Smooth muscle cell (in vitro differentiated cells): ENCODE measurements around the gene MBNL1. TPM values are rescaled to one million over a fixed set of nuclear protein-coding genes. Genes with fewer than 3 reads are reported as not detected.
"Not testable (repeated sequence)": the region's sequence is repeated elsewhere in the genome, so short reads cannot be mapped to it uniquely, and the experiment has no call there.

Source experiments
- DNase-seq: peaks from one replicate; lab custom pipeline; 2025; ENCODE audit not compliant: unreplicated experiment; lab: John Stamatoyannopoulos, UW
- H2AFZ ChIP-seq: fragments of 200-600 bp; sonication (generic); 2 replicates; pipeline ENCODE4 v1.6.0; 2016; ENCODE audit warnings: antibody characterized with exemption, low read depth, mild to moderate bottlenecking
- H3F3A ChIP-seq: fragments of 200-600 bp; sonication (generic); 2 replicates; pipeline ENCODE4 v1.6.0; 2017; ENCODE audit warnings: antibody characterized with exemption, low read depth
- H3K27ac ChIP-seq: fragments of 200-600 bp; sonication (generic); 2 replicates; pipeline ENCODE4 v1.5.1; 2016; ENCODE audit warnings: low read depth, mild to moderate bottlenecking
- H3K27me3 ChIP-seq: fragments of 200-600 bp; sonication (generic); 2 replicates; pipeline ENCODE4 v1.6.1; 2016; ENCODE audit warnings: low read depth, mild to moderate bottlenecking
- H3K36me3 ChIP-seq: fragments of 200-600 bp; sonication (generic); 2 replicates; pipeline ENCODE4 v1.5.1; 2016; ENCODE audit warnings: low read depth
- H3K4me1 ChIP-seq: fragments of 200-600 bp; sonication (generic); 2 replicates; pipeline ENCODE4 v1.5.1; 2016; ENCODE audit warnings: low read depth
- H3K4me2 ChIP-seq: fragments of 200-600 bp; sonication (generic); 2 replicates; pipeline ENCODE4 v1.6.0; 2016; ENCODE audit warnings: mild to moderate bottlenecking
- H3K4me3 ChIP-seq: fragments of 200-600 bp; sonication (generic); 2 replicates; pipeline ENCODE4 v1.5.1; 2016; ENCODE audit warnings: mild to moderate bottlenecking
- H3K79me2 ChIP-seq: fragments of 200-600 bp; sonication (generic); 2 replicates; pipeline ENCODE4 v1.6.0; 2016; ENCODE audit warnings: low read depth, mild to moderate bottlenecking
- H3K9ac ChIP-seq: fragments of 200-600 bp; sonication (generic); 2 replicates; pipeline ENCODE4 v1.6.0; 2016; ENCODE audit warnings: low read depth
- H3K9me3 ChIP-seq: fragments of 200-600 bp; sonication (generic); replicated peaks from 2 replicates; pipeline ENCODE4 v1.5.1; 2016; ENCODE audit warnings: low read depth
- H4K20me1 ChIP-seq: fragments of 200-600 bp; sonication (generic); 2 replicates; pipeline ENCODE4 v1.6.0; 2016; ENCODE audit warnings: low read depth
- WGBS: methylation state at CpG from one replicate; pipeline ENCODE4 v1.1.7; 2016; ENCODE audit warnings: low lambda C conversion rate; 5-methylcytosine and 5-hydroxymethylcytosine counted together
- polyA plus RNA-seq: library from polyadenylated mRNA; unstranded; fragments of >200 nt; fragmentation: Nextera tagmentation; extraction: Ambion mirVana; gene quantifications from 2 replicates; pipeline ENCODE4 v1.2.1, GENCODE V29; 2016
- total RNA-seq: library from RNA; depleted of rRNA; stranded (reverse); fragments of >200 nt; gene quantifications from 2 replicates; pipeline ENCODE4 v1.2.3, GENCODE V29; 2014
- TF ChIP-seq, protein P1 (sequence below): fragments of 200-600 bp; sonication (generic); IDR thresholded peaks from 2 replicates; pipeline ENCODE4 v1.5.1; 2017; ENCODE audit warnings: borderline replicate concordance, mild to moderate bottlenecking, antibody characterized with exemption; ENCODE audit not compliant: insufficient read depth, poor library complexity, severe bottlenecking

Gene MBNL1
- total and polyA plus RNA-seq, 2 experiments from 2014 or later: 19.5 to 128 TPM

DNA sequence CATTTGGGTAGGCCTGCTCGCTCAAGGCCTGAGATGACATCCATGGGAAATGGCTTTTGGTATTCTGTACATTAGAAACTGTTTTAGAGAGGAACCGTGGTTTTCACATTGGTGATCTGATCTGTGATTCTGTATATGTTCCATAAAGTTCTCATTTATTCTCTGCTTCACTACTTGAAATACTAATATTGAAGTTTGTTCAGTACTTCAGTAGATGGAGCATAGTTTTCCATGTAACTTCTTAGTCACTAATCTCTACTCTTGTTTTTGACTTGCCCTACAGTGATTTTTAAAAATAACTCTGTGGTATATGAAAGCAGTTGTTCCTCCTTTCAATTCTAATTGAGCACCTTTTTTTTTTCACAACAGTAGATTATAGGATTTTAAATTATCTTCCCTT is 66.5 kb downstream of the MBNL1 start:
- no peak overlapping the region for H3K4me3 ChIP-seq
- peaks cover 65% of the 10 kb centered on the region for H3K79me2 ChIP-seq
- no peaks in the 10 kb centered on the region for H3K36me3 ChIP-seq
- TF ChIP-seq, protein P1, sequence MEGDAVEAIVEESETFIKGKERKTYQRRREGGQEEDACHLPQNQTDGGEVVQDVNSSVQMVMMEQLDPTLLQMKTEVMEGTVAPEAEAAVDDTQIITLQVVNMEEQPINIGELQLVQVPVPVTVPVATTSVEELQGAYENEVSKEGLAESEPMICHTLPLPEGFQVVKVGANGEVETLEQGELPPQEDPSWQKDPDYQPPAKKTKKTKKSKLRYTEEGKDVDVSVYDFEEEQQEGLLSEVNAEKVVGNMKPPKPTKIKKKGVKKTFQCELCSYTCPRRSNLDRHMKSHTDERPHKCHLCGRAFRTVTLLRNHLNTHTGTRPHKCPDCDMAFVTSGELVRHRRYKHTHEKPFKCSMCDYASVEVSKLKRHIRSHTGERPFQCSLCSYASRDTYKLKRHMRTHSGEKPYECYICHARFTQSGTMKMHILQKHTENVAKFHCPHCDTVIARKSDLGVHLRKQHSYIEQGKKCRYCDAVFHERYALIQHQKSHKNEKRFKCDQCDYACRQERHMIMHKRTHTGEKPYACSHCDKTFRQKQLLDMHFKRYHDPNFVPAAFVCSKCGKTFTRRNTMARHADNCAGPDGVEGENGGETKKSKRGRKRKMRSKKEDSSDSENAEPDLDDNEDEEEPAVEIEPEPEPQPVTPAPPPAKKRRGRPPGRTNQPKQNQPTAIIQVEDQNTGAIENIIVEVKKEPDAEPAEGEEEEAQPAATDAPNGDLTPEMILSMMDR: no peak
- H3K27me3 ChIP-seq: no peaks in the 10 kb centered on the region
- WGBS: 95% methylated on average over 2 of the region's 2 CpGs
- no peak overlapping the region for H3K4me2 ChIP-seq
- peaks cover 63% of the 10 kb centered on the region for H4K20me1 ChIP-seq
- H3K4me1 ChIP-seq: no peaks in the 10 kb centered on the region
- no peak for DNase-seq
- no peak overlapping the region for H2AFZ ChIP-seq
- no peak overlapping the region for H3K27ac ChIP-seq
- no peaks in the 10 kb centered on the region for H3K9me3 ChIP-seq
- H3K9ac ChIP-seq: no peak overlapping the region
- no peaks in the 10 kb centered on the region for H3F3A ChIP-seq

DNA sequence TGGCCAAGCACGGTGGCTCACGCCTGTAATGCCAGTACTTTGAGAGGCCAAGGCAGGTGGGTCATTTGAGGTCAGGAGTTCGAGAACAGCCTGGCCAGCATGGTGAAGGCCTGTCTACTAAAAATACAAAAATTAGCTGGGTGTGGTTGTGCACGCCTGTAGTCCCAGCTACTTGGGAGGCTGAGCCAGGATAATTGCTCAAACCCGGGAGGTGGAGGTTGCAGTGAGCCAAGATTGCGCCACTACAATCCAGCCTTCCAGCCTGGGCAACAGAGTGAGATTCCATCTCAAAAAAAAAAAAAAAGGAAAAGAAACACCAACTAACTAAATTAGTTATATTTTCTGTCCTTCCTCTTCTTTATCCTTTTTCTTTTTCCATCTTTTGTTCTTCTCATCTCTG is 68.6 kb downstream of the MBNL1 start:
- WGBS: 93% methylated on average over 6 of the region's 6 CpGs
- H3K9ac ChIP-seq, H3K9me3 ChIP-seq, H2AFZ ChIP-seq, H3K27ac ChIP-seq, H3K27me3 ChIP-seq, DNase-seq, H3K36me3 ChIP-seq, H3K4me2 ChIP-seq, H3K4me1 ChIP-seq, H3K4me3 ChIP-seq, H3F3A ChIP-seq: not testable (repeated sequence)
- peaks cover 56% of the 10 kb centered on the region for H4K20me1 ChIP-seq
- H3K79me2 ChIP-seq: peaks cover 61% of the 10 kb centered on the region

DNA sequence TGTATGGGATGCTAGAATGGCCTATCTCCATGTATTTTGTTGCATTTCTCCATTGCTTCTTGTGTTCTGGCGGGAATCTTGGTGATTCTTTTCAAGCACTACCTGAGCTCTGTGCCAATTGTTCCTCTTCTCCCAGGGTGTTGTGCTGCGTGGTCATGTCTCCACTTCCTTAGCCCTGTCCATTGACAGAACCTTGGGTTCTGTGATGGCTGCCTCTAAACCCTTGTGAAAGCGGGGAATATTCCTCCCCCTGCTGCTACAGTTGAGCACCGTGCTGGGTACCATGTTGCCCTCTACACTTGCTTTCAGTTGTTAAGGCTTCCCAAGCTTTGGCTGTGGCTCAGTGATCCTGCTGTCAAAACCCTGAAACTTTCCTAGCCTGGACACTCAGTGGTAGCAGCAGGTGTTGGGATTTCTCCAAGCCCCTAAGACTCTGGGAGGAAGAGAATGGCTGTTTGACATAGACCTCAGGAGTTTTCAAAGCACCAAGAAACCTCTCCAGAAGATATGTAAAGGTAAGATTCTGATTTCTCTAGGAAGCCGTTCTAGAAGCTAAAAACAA is 69.5 kb downstream of the MBNL1 start:
- H3K79me2 ChIP-seq: peaks cover 52% of the 10 kb centered on the region
- TF ChIP-seq, protein P1: no peak
- no peak overlapping the region for H3K4me3 ChIP-seq
- peaks cover 57% of the 10 kb centered on the region for H4K20me1 ChIP-seq
- WGBS: 94% methylated on average over 5 of the region's 5 CpGs
- H3K36me3 ChIP-seq: no peaks in the 10 kb centered on the region
- no peaks in the 10 kb centered on the region for H3K4me1 ChIP-seq
- no peaks in the 10 kb centered on the region for H3K27me3 ChIP-seq
- no peaks in the 10 kb centered on the region for H3F3A ChIP-seq
- no peak for DNase-seq
- no peak overlapping the region for H3K9ac ChIP-seq
- no peak overlapping the region for H3K27ac ChIP-seq
- no peak overlapping the region for H3K4me2 ChIP-seq
- H2AFZ ChIP-seq: no peak overlapping the region
- H3K9me3 ChIP-seq: no peaks in the 10 kb centered on the region

DNA sequence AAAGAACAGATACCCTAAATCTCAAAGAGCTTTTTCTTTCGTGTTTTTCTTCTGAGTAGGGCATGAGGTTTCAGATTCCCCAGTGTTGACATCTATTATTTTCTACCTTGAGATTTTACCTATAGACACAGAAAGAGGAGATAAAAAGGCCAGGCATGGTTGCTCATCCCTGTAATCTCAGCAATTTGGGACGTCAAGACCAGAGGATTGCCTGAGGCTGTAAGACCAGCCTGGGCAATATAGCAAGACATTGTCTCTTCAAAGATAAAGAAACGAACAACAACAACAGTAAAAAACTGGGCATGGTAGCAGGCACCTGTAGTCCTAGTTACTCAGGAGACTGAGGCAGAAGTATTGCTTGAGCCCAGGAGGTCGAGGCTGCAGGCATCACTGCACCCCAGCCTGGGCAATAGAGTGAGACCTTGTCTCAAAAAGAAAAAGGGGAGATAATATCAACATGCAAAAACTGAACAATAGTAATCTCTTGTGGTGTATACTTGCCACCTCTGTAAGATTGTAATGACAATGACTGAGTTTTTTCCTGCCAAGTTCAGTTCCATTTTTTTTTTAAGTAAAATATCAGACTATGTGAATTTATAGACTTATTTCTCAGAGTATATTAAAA is 71.3 kb downstream of the MBNL1 start:
- Histone ChIP-seq H2AFZ (no peak overlapping the region), H4K20me1 (peaks cover 55% of the 10 kb centered on the region), H3K9ac (no peak overlapping the region), H3K27me3 (no peaks in the 10 kb centered on the region), H3K4me3 (no peak overlapping the region), H3K36me3 (no peaks in the 10 kb centered on the region), H3K4me1 (no peaks in the 10 kb centered on the region), H3K9me3 (no peaks in the 10 kb centered on the region), H3K27ac (no peak overlapping the region), H3K79me2 (peaks cover 36% of the 10 kb centered on the region), H3K4me2 (no peak overlapping the region), H3F3A (no peaks in the 10 kb centered on the region)
- TF ChIP-seq, protein P1: no peak
- WGBS: 61% methylated on average over 4 of the region's 4 CpGs
- no peak for DNase-seq
